Measurements from ENCODE around the gene GDF15.
"Not testable (repeated sequence)": the region's sequence is repeated elsewhere in the genome, so short reads cannot be mapped to it uniquely, and the experiment has no call there.

The GDF15 gene

GRCh38 chr19:18349524-18350128 lies 36.3 kb upstream of the GDF15 start:
- Mint-ChIP-seq H3K27ac (ENCODE audit: low read depth) (no peak overlapping the region), H3K4me3 (no peak overlapping the region), H3K27me3 (no peaks in the 10 kb centered on the region), H3K9me3 (no peaks in the 10 kb centered on the region), H3K4me1 (peaks cover 23% of the 10 kb centered on the region), H3K36me3 (ENCODE audit: insufficient read depth) (peaks cover 29% of the 10 kb centered on the region)
- ATAC-seq (replicated peaks; ENCODE audit: extremely low read depth, poor library complexity, severe bottlenecking) (no peak), DNase-seq (ENCODE audit: low spot score in 2 of 2) (no peak)

- H3K4me1 Mint-ChIP-seq: peaks cover 23% of the 10 kb centered on the region
- no peaks in the 10 kb centered on the region for H3K9me3 Mint-ChIP-seq
- no peak for ATAC-seq (replicated peaks; ENCODE audit: extremely low read depth, poor library complexity, severe bottlenecking)
- DNase-seq (ENCODE audit: low spot score in 2 of 2): no peak
- H3K4me3 Mint-ChIP-seq: no peak overlapping the region
- H3K27me3 Mint-ChIP-seq: no peaks in the 10 kb centered on the region
- H3K36me3 Mint-ChIP-seq (ENCODE audit: insufficient read depth): peaks cover 29% of the 10 kb centered on the region
- no peak overlapping the region for H3K27ac Mint-ChIP-seq (ENCODE audit: low read depth)
Measured at GRCh38 chr19:18350490-18350889, 35.5 kb upstream of the GDF15 start.

- peaks cover 17% of the 10 kb centered on the region for H3K4me1 Mint-ChIP-seq
- DNase-seq (ENCODE audit: low spot score in 2 of 2): no peak
- no peaks in the 10 kb centered on the region for H3K27me3 Mint-ChIP-seq
- no peak overlapping the region for H3K4me3 Mint-ChIP-seq
- H3K9me3 Mint-ChIP-seq: no peaks in the 10 kb centered on the region
- ATAC-seq (replicated peaks; ENCODE audit: extremely low read depth, poor library complexity, severe bottlenecking): no peak
- H3K27ac Mint-ChIP-seq (ENCODE audit: low read depth): no peak overlapping the region
- peaks cover 34% of the 10 kb centered on the region for H3K36me3 Mint-ChIP-seq (ENCODE audit: insufficient read depth)
Measured at GRCh38 chr19:18351544-18351943, 34.4 kb upstream of the GDF15 start.

DNA sequence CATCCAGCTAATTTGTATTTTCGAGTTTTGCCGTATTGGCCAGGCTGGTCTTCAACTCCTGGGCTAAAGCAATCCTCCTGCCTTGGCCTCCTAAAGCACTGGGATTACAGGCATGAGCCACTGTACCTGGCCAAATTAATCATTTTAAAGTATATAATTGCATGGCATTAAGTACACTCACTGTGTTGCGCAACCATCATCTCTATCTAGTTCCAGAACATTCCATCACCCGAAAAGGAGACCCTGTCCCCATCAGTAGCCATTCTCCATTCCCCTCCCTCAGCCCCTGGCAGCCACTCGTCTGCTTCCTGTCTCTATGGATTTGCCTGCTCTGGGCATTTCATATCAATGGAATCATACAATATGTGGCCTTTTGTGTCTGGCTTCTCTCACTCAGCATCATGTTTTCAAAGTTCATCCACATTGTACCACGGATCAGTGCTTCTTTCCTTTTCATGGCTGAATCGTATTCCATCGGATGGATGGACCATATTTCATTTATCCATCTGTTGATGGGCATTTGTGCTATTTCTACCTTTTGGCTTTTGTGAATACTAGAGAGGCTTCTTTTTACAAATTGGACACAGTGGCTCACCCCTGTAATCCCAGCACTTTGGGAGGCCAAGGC lies 32.5 kb upstream of the GDF15 start:
- DNase-seq (ENCODE audit: low spot score in 2 of 2): no peak
- Mint-ChIP-seq H3K27me3 (no peaks in the 10 kb centered on the region), H3K27ac (ENCODE audit: low read depth) (no peak overlapping the region), H3K4me1 (peaks cover 7% of the 10 kb centered on the region), H3K9me3 (no peaks in the 10 kb centered on the region), H3K36me3 (ENCODE audit: insufficient read depth) (peaks cover 38% of the 10 kb centered on the region), H3K4me3 (no peak overlapping the region)
- no peak for ATAC-seq (replicated peaks; ENCODE audit: extremely low read depth, poor library complexity, severe bottlenecking)

DNA sequence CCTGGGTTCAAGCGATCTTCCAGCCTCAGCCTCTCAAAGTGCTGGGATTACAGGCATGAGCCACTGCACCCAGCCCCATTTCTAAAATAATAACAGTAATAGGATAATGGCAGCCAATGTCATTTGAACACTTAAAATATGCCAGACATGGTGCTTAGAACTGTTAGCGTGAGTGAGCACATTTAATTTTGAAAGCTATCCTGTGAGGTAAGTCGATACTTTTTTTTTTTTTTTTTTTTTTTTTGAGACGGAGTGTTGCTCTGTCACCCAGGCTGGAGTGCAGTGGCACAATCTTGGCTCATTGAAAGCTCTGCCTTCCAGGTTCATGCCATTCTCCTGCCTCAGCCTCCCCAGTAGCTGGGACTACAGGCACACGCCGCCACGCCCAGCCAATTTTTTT lies 31.2 kb upstream of the GDF15 start:
- DNase-seq (ENCODE audit: low spot score in 2 of 2); H3K27me3 Mint-ChIP-seq: not testable (repeated sequence)
- H3K36me3 Mint-ChIP-seq (ENCODE audit: insufficient read depth): peaks cover 42% of the 10 kb centered on the region

DNA sequence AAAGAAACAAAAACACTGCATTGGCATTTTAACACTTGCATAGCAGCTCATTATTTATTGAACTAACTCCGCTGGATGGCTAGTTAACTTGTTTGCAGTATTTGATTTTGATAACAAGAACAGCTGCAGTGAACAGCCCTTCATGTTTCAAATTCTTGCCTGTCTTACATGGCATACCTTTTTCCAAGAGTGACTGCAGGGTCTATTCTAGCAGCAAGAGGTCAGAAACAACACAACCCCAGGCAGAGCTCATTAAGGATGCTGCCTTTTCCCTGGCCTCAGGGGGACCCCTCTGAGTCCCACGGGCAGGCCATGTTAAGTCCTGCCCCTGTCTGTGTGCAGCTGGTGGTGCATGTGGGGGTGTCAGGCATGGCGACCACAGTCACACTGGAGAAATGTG lies 28.9 kb upstream of the GDF15 start:
- Mint-ChIP-seq H3K4me1 (peaks cover 7% of the 10 kb centered on the region), H3K36me3 (ENCODE audit: insufficient read depth) (peaks cover 39% of the 10 kb centered on the region), H3K27me3 (no peaks in the 10 kb centered on the region), H3K9me3 (no peaks in the 10 kb centered on the region), H3K4me3 (no peak overlapping the region), H3K27ac (ENCODE audit: low read depth) (no peak overlapping the region)
- DNase-seq (ENCODE audit: low spot score in 2 of 2): no peak
- ATAC-seq (replicated peaks; ENCODE audit: extremely low read depth, poor library complexity, severe bottlenecking): no peak

More for the DNA sequence above, 31.2 kb upstream of the GDF15 start:
- not testable (repeated sequence) for ATAC-seq (replicated peaks; ENCODE audit: extremely low read depth, poor library complexity, severe bottlenecking); H3K9me3 Mint-ChIP-seq; H3K4me3 Mint-ChIP-seq; H3K4me1 Mint-ChIP-seq; H3K27ac Mint-ChIP-seq (ENCODE audit: low read depth)

DNA sequence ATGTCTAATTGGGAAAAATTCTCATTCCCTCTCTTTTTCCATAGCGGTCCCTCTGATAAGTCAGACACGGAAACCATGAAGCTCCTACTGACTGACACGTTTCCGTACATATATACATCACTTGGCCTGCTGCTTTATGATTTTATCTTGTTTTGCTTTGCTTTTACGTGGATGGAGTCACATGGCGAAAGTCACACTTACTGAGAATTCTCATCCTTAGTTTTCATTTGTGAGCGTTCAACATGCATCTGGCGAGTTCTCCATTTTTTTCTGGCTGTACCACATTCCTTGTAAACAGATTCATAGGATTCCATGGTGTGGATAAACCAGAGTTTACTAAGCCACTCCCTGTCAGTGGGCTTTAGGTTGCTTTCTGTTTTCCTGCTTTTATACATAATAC lies 24.3 kb upstream of the GDF15 start:
- Mint-ChIP-seq H3K4me1 (no peaks in the 10 kb centered on the region), H3K36me3 (ENCODE audit: insufficient read depth) (peaks cover 40% of the 10 kb centered on the region), H3K9me3 (no peaks in the 10 kb centered on the region), H3K4me3 (no peak overlapping the region), H3K27me3 (no peaks in the 10 kb centered on the region), H3K27ac (ENCODE audit: low read depth) (no peak overlapping the region)
- ATAC-seq (replicated peaks; ENCODE audit: extremely low read depth, poor library complexity, severe bottlenecking) (no peak), DNase-seq (ENCODE audit: low spot score in 2 of 2) (no peak)

DNA sequence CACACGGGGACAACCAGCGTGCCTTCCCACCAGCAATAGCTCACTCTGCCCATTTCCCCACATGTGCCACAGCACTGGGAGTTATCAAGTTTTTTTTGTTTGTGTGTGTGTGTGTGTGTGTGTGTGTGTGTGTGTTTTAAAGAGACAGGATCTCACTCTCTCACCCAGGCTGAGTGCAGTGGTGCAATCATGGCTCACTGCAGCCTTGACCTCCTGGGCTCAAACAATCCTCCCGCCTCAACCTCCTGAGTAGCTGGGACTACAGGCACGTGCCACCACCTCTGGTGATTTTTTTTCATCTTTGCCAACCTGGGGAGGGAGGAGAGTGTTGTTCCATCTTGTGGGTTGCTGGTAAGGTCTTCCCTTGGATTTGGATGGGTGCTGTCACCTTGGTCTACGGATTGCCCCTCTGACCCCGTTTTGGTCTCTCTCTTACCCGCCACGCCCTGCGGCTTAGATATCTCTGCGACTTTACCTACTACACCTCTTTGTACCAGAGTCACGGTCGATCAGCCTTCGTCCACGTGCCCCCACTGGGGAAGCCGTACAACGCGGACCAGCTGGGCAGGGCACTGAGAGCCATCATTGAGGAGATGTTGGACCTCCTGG lies 22.9 kb upstream of the GDF15 start:
- DNase-seq (ENCODE audit: low spot score in 2 of 2) (no peak), ATAC-seq (replicated peaks; ENCODE audit: extremely low read depth, poor library complexity, severe bottlenecking) (no peak)
- H3K9me3 Mint-ChIP-seq: no peaks in the 10 kb centered on the region
- peaks cover 38% of the 10 kb centered on the region for H3K36me3 Mint-ChIP-seq (ENCODE audit: insufficient read depth)
- peaks cover 4% of the 10 kb centered on the region for H3K4me1 Mint-ChIP-seq
- no peak overlapping the region for H3K4me3 Mint-ChIP-seq
- no peaks in the 10 kb centered on the region for H3K27me3 Mint-ChIP-seq
- H3K27ac Mint-ChIP-seq (ENCODE audit: low read depth): no peak overlapping the region

- peaks cover 31% of the 10 kb centered on the region for H3K36me3 Mint-ChIP-seq (ENCODE audit: insufficient read depth)
- H3K9me3 Mint-ChIP-seq: no peaks in the 10 kb centered on the region
- peaks cover 4% of the 10 kb centered on the region for H3K4me1 Mint-ChIP-seq
- ATAC-seq (replicated peaks; ENCODE audit: extremely low read depth, poor library complexity, severe bottlenecking): no peak
- H3K27ac Mint-ChIP-seq (ENCODE audit: low read depth): no peak overlapping the region
- no peak overlapping the region for H3K4me3 Mint-ChIP-seq
- H3K27me3 Mint-ChIP-seq: no peaks in the 10 kb centered on the region
- DNase-seq (ENCODE audit: low spot score in 2 of 2): no peak
Measured at GRCh38 chr19:18363787-18364186, 22.2 kb upstream of the GDF15 start.

GRCh38 chr19:18364277-18364825 lies 21.6 kb upstream of the GDF15 start:
- H3K4me1 Mint-ChIP-seq; H3K27me3 Mint-ChIP-seq; ATAC-seq (replicated peaks; ENCODE audit: extremely low read depth, poor library complexity, severe bottlenecking); DNase-seq (ENCODE audit: low spot score in 2 of 2); H3K9me3 Mint-ChIP-seq; H3K4me3 Mint-ChIP-seq; H3K27ac Mint-ChIP-seq (ENCODE audit: low read depth): not testable (repeated sequence)
- peaks cover 28% of the 10 kb centered on the region for H3K36me3 Mint-ChIP-seq (ENCODE audit: insufficient read depth)

DNA sequence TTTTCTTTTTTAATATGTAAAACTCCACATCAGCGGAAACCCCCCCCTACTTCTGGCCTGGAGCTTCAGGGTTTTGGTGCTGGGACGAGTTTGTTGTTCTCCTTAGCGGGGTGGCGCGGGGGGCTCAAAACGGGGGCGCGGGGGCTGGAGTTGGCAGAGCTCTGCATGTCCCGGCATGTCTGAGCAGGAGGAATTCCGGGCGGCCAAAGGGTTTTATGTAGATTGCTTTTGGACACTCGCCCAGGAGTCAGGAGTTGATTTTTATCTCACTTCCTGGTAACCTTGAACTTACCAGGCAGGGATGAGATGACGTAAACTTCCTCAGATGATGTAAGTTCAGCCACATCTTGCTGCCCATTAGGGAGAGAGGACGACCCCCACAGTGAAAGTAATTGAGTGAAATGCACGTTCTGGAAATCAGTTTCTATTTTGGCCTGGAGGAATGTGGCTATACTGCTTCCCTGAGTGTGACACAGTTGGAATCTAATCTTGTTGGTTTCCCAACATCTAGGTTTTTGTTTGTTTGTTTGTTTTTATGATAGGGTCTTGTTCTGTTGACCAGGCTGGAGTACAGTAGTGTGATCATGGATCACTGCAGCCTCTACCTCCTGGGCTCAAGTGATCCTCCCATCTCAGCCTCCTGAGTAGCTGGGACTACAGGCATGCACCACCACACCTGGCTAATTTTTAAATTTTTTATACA lies 21.0 kb upstream of the GDF15 start:
- DNase-seq (ENCODE audit: low spot score in 2 of 2) (no peak), ATAC-seq (replicated peaks; ENCODE audit: extremely low read depth, poor library complexity, severe bottlenecking) (no peak)
- Mint-ChIP-seq H3K27me3 (no peaks in the 10 kb centered on the region), H3K27ac (ENCODE audit: low read depth) (no peak overlapping the region), H3K9me3 (no peaks in the 10 kb centered on the region), H3K4me3 (no peak overlapping the region), H3K36me3 (ENCODE audit: insufficient read depth) (peaks cover 22% of the 10 kb centered on the region), H3K4me1 (peaks cover 4% of the 10 kb centered on the region)

GRCh38 chr19:18366021-18366435 lies 19.9 kb upstream of the GDF15 start:
- Mint-ChIP-seq H3K4me3 (no peak overlapping the region), H3K36me3 (ENCODE audit: insufficient read depth) (peaks cover 19% of the 10 kb centered on the region)
- no peak for ATAC-seq (replicated peaks; ENCODE audit: extremely low read depth, poor library complexity, severe bottlenecking)

More at GRCh38 chr19:18366021-18366435, 19.9 kb upstream of the GDF15 start:
- no peak overlapping the region for H3K27ac Mint-ChIP-seq (ENCODE audit: low read depth)
- H3K9me3 Mint-ChIP-seq: no peaks in the 10 kb centered on the region
- DNase-seq (ENCODE audit: low spot score in 2 of 2): no peak
- no peaks in the 10 kb centered on the region for H3K27me3 Mint-ChIP-seq
- peaks cover 4% of the 10 kb centered on the region for H3K4me1 Mint-ChIP-seq
